Gastrocnemius medialis (tissue), 4 donors: ENCODE measurements around the gene PLD5.

Experiments
- POLR2A ChIP-seq, 2 donors: fragments of 450-650 bp; IDR thresholded peaks; one replicate each; pipeline ENCODE4 v1.6.1; 2017; ENCODE audit warnings: antibody characterized with exemption in 2 of 2, mild to moderate bottlenecking in 2 of 2, moderate library complexity in 2 of 2
- TF ChIP-seq, protein P1 (sequence below), 5 experiments: fragments of 450-650 bp in 3 of 5; fragments of 200-600 bp in 2 of 5; sonication (generic) in 2 of 5; IDR thresholded peaks in 4 of 5; conservative IDR thresholded peaks in 1 of 5; 1 replicate in 4 of 5; 2 replicates in 1 of 5; pipeline ENCODE4 v1.5.1; 2016 to 2019; ENCODE audit warnings: antibody characterized with exemption in 5 of 5, mild to moderate bottlenecking in 3 of 5, moderate library complexity in 3 of 5

DNA sequence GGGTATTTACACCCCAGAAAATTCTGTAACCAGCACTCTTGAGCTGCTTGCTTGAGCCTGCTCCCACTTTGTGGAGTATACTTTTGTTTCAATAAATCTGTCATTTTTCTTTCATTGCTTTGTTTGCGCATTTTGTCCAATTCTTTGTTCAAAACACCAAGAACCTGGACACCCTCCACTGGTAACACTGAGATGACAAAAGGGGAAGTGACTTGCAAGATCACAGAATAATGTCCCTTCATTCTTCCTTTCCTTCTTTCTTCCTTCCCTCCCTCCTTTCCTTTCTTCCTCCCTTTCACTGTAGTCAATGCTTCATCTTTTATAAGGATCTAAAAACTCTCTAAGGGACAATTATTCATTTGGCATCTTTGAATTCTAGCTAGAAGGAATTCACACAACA lies 391.1 kb downstream of the PLD5 start:
- TF ChIP-seq, protein P1, sequence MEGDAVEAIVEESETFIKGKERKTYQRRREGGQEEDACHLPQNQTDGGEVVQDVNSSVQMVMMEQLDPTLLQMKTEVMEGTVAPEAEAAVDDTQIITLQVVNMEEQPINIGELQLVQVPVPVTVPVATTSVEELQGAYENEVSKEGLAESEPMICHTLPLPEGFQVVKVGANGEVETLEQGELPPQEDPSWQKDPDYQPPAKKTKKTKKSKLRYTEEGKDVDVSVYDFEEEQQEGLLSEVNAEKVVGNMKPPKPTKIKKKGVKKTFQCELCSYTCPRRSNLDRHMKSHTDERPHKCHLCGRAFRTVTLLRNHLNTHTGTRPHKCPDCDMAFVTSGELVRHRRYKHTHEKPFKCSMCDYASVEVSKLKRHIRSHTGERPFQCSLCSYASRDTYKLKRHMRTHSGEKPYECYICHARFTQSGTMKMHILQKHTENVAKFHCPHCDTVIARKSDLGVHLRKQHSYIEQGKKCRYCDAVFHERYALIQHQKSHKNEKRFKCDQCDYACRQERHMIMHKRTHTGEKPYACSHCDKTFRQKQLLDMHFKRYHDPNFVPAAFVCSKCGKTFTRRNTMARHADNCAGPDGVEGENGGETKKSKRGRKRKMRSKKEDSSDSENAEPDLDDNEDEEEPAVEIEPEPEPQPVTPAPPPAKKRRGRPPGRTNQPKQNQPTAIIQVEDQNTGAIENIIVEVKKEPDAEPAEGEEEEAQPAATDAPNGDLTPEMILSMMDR (IDR thresholded peaks at IDR 0.05 in 4 of 5, conservative IDR thresholded peaks at IDR 0.05 in 1 of 5), result no peak
- no peak for TF ChIP-seq POLR2A (IDR thresholded peaks at IDR 0.05)
